ENCODE results near the gene CHRM3. TPM values are rescaled to one million over a fixed set of nuclear protein-coding genes. Genes with fewer than 3 reads are reported as not detected.
"Not testable (repeated sequence)": the region's sequence is repeated elsewhere in the genome, so short reads cannot be mapped to it uniquely, and the experiment has no call there.

Gene CHRM3
- total RNA-seq, 1 donor from 2014 or later = 5.4 TPM

GRCh38 chr1:239368436-239369109 is 17.8 kb upstream of the CHRM3 start:
- H3K27ac ChIP-seq = no peak overlapping the region
- no peaks in the 10 kb centered on the region for H3K36me3 ChIP-seq
- H3K4me1 ChIP-seq = no peaks in the 10 kb centered on the region
- ATAC-seq (peak; percentile 58), DNase-seq (no peak)
- intact Hi-C loops (cut with DNase I) = no loop called here
- H3K9me3 ChIP-seq = no peaks in the 10 kb centered on the region
- no peak overlapping the region for H3K4me3 ChIP-seq
- no peak for TF ChIP-seq CTCF (IDR thresholded peaks at IDR 0.05)
- no peaks in the 10 kb centered on the region for H3K27me3 ChIP-seq

GRCh38 chr1:239370869-239371268 is 15.5 kb upstream of the CHRM3 start:
- H3K27me3 ChIP-seq; H3K4me3 ChIP-seq; H3K9me3 ChIP-seq; intact Hi-C loops (cut with DNase I); ATAC-seq; H3K4me1 ChIP-seq; H3K27ac ChIP-seq; H3K36me3 ChIP-seq; DNase-seq: not testable (repeated sequence)

- Histone ChIP-seq H3K4me1 (no peaks in the 10 kb centered on the region), H3K36me3 (no peaks in the 10 kb centered on the region), H3K9me3 (no peaks in the 10 kb centered on the region), H3K27ac (no peak overlapping the region), H3K27me3 (peaks cover 36% of the 10 kb centered on the region), H3K4me3 (no peak overlapping the region)
- no peak for DNase-seq
- intact Hi-C loops (cut with DNase I) = no loop called here
- ATAC-seq = no peak
- no peak for TF ChIP-seq CTCF (IDR thresholded peaks at IDR 0.05)
Measured at GRCh38 chr1:239382666-239383065, 3.7 kb upstream of the CHRM3 start.

- no peak for TF ChIP-seq CTCF (IDR thresholded peaks at IDR 0.05)
- ATAC-seq (no peak), DNase-seq (no peak)
- peaks cover 44% of the 10 kb centered on the region for H3K27me3 ChIP-seq
- H3K36me3 ChIP-seq = no peaks in the 10 kb centered on the region
- intact Hi-C loops (cut with DNase I) = no loop called here
- H3K27ac ChIP-seq = no peak overlapping the region
- no peak overlapping the region for H3K4me3 ChIP-seq
- H3K9me3 ChIP-seq = no peaks in the 10 kb centered on the region
- peaks cover 5% of the 10 kb centered on the region for H3K4me1 ChIP-seq
Measured at GRCh38 chr1:239383714-239384113, 2.7 kb upstream of the CHRM3 start.

GRCh38 chr1:239387304-239388158 is 1.2 kb downstream of the CHRM3 start:
- ATAC-seq = peak; percentile 16
- no peak for TF ChIP-seq CTCF (IDR thresholded peaks at IDR 0.05)
- Histone ChIP-seq H3K4me1 (peaks cover 5% of the 10 kb centered on the region), H3K27me3 (peaks cover 47% of the 10 kb centered on the region), H3K36me3 (no peaks in the 10 kb centered on the region), H3K4me3 (peak overlapping the region; percentile 52), H3K27ac (no peak overlapping the region), H3K9me3 (no peaks in the 10 kb centered on the region)
- intact Hi-C loops (cut with DNase I) = no loop called here
- no peak for DNase-seq

GRCh38 chr1:239388159-239388485 is 1.8 kb downstream of the CHRM3 start:
- ATAC-seq (no peak), DNase-seq (no peak)
- Histone ChIP-seq H3K27ac (no peak overlapping the region), H3K27me3 (peaks cover 47% of the 10 kb centered on the region), H3K36me3 (no peaks in the 10 kb centered on the region), H3K9me3 (no peaks in the 10 kb centered on the region), H3K4me1 (peaks cover 5% of the 10 kb centered on the region), H3K4me3 (peak overlapping the region; percentile 52)
- no peak for TF ChIP-seq CTCF (IDR thresholded peaks at IDR 0.05)
- intact Hi-C loops (cut with DNase I) = no loop called here
